Inflammatory macrophage treated with lipopolysaccharide for 1 hour (primary cell): ENCODE data around the gene STXBP2.
A peak's percentile ranks its signal among the peaks of the same experiment; 100 is the strongest.

Experiments
- DNase-seq, 2 donors: peaks; one replicate each; pipeline ENCODE4 v3.0.0-alpha.2; 2020 to 2022

Gene STXBP2

GRCh38 chr19:7636691-7637373 is at the start of gene STXBP2:
TSS of gene STXBP2 (plus strand) at chr19:7637110. CDS start at chr19:7637150, 40 bp downstream.
- peak; percentile 61 to 83 for DNase-seq

DNA sequence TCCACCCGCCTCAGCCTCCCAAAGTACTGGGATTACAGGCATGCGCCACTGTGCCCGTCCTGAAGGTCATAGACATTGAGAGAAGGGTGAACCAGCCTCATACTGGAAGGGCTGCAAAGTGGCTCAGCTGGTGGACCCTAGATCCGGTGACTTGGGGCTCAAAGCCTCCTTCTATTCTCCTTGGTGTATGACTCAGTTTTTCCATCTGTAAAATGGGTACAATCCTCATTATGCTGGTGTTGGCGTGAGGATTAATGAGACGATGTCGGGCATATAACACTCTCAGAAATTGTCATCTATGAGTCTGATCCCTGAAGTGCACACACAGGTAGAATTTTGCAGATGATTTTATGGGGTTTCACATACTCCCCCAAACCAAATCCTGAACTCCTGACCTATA is 47.1 kb upstream of the STXBP2 start:
- no peak for DNase-seq

DNA sequence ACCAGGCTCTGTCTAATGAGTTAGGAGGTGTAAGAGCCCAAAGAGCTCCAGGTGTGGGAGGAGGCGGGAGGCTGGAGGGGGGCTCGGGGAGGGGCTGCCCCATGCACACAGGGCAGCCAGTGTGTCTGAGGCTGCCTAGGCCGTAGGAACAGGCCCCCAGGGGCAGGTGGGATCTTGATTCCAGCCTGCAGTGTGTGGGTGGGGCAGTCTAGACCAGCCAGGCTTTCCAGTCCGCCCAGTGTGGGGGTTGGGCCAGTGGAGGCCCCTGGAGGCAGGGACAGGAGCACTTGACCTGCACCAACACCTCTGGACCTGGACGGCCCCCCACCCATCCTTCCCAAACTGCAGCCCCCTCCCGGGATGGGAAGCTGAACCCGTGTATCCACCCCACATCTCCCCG is 46.7 kb upstream of the STXBP2 start:
- DNase-seq = no peak

DNA sequence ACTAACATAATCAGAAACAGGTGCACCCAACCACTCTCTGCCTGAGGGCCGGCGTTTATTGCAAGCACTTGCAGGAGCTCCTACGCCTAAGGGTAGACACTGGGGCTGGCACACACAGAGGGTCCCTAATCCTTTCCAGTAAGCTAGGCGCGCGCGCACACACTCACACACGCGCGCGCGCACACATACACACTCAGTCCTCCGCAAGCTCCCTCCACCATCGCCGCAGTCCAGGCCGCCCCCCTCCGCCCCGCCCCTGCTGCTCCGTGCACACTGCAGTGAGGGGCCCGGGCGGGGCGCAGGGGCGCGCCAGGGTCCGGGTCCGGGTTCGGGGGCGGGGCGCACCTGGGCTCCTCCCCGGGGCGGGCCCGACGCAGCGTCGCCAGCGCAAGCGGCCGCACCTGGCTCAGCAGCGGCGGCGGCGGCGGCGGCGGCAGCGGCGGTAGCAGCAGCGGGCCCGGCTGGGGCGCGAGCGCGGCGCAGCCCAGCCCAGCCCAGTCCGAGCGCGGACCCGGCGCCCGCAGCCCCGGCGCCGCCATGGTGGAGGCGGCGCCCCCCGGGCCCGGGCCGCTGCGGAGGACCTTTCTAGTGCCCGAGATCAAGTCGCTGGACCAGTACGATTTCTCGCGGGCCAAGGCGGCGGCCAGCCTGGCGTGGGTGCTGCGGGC is 41.3 kb upstream of the STXBP2 start, which contains the start of gene CAMSAP3:
TSS of gene CAMSAP3 (plus strand) at position 398 of the 668 bp plus-strand sequence. CDS start at position 538, 140 bp downstream.
- no peak for DNase-seq

- DNase-seq = no peak
Measured at GRCh38 chr19:7596211-7596937, 40.5 kb upstream of the STXBP2 start.

GRCh38 chr19:7597689-7598088 is 39.2 kb upstream of the STXBP2 start:
- no peak for DNase-seq

- DNase-seq = no peak
Measured at GRCh38 chr19:7598180-7598579, 38.7 kb upstream of the STXBP2 start.

- peak in 1 of 2 donors; percentile 8 for DNase-seq
Measured at GRCh38 chr19:7600721-7601120, 36.2 kb upstream of the STXBP2 start.

DNA sequence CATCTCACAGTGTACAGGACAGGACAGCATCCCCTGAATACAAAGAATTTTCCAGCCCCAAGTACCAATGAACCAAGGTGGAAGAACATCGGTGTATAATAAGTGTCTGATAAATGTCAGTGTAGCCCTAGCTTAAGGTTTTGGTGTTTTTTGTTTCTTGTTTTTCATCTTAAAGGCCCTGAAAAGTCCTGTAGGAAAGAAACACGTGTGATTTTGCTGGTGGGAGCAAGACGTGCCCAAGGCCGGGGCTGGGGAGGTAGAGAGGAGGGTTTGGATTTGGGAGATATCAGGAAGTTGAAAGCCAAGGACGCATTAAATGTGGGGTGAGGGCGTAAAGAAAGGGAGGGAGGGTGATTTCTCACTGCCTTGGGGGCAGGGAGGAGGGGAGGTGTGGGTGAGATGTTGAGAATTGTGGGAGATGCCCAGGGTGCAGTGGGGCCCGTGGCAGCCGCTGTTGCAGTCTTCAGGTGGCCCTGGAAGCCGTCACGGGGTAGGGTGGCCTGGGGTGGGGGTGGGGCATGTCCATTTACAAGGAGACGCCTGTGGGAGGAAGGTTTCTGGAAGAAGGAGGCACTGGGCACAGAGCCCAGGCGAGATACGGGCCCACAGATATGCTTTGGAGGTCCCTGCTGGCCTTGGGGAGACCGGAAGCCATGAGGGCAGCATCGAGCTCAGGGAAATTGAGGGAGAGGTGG is 34.5 kb upstream of the STXBP2 start:
- DNase-seq = no peak

DNA sequence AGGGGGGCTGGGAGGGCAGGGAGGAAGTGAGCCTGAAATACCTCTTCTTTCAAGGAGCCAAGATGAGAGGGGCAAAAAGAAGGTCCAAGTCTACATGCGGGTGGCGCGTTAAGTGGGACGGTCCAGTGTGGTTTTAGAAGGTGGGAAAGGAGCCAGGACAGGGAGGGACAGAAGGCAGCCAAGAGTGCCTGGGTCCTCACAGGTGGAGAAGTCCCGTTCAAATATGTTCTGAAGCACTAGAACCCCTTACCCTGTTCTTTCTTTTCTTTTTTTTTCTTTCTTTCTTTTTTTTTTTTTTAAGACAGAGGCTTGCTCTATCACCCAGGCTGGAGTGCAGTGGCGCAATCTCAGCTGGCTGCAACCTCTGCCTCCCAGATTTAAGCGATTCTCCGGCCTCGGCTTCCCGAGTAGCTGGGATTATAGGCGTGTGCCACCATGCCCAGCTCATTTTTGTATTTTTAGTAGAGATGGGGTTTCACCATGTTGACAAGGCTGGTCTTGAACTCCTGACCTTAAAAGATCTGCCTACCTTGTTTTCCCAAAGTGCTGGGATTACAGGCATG is 33.9 kb upstream of the STXBP2 start:
- no peak for DNase-seq

- no peak for DNase-seq
Measured at GRCh38 chr19:7603919-7604318, 33.0 kb upstream of the STXBP2 start.

GRCh38 chr19:7605490-7606222 is 31.3 kb upstream of the STXBP2 start:
- DNase-seq = peak; percentile 29 to 56

GRCh38 chr19:7606289-7606688 is 30.6 kb upstream of the STXBP2 start:
- no peak for DNase-seq

GRCh38 chr19:7607212-7607873 is 29.6 kb upstream of the STXBP2 start:
- DNase-seq = no peak

- no peak for DNase-seq
Measured at GRCh38 chr19:7607874-7608560, 28.9 kb upstream of the STXBP2 start.

GRCh38 chr19:7610491-7611240 is 26.2 kb upstream of the STXBP2 start:
- DNase-seq = no peak

- no peak for DNase-seq
Measured at GRCh38 chr19:7611541-7612279, 25.2 kb upstream of the STXBP2 start.

- DNase-seq = no peak
Measured at GRCh38 chr19:7612282-7613274, 24.3 kb upstream of the STXBP2 start.
